GM12874 (cell line): ENCODE measurements around the gene MOB3B.

ENCODE experiments used
- TF ChIP-seq, protein P1 (sequence below): IDR thresholded peaks from 2 replicates; pipeline ENCODE4 v1.5.1; 2011; ENCODE audit warnings: low read depth, mild to moderate bottlenecking, control low read depth, low read length, moderate library complexity; ENCODE audit not compliant: insufficient read depth

Gene MOB3B

DNA sequence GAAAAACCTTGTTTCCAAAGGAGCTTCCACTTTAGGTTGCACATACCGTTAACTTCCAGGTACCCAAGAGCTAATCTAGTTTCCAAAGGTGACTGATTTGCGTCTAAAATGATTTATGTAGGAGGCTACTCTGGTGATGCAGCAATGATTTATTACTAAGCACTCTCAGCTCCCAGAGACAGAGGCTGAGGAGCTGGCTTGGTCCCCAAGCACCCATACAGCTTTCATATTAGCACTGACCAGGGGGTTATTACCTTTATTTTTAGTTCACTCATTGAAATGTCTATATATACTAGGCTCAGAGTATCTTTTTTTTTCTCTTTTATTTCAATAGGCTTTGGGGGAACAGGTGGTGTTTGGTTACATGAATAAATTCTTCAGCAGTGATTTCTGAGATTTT, 141.5 kb downstream of the MOB3B start:
- TF ChIP-seq, protein P1, sequence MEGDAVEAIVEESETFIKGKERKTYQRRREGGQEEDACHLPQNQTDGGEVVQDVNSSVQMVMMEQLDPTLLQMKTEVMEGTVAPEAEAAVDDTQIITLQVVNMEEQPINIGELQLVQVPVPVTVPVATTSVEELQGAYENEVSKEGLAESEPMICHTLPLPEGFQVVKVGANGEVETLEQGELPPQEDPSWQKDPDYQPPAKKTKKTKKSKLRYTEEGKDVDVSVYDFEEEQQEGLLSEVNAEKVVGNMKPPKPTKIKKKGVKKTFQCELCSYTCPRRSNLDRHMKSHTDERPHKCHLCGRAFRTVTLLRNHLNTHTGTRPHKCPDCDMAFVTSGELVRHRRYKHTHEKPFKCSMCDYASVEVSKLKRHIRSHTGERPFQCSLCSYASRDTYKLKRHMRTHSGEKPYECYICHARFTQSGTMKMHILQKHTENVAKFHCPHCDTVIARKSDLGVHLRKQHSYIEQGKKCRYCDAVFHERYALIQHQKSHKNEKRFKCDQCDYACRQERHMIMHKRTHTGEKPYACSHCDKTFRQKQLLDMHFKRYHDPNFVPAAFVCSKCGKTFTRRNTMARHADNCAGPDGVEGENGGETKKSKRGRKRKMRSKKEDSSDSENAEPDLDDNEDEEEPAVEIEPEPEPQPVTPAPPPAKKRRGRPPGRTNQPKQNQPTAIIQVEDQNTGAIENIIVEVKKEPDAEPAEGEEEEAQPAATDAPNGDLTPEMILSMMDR = no peak

DNA sequence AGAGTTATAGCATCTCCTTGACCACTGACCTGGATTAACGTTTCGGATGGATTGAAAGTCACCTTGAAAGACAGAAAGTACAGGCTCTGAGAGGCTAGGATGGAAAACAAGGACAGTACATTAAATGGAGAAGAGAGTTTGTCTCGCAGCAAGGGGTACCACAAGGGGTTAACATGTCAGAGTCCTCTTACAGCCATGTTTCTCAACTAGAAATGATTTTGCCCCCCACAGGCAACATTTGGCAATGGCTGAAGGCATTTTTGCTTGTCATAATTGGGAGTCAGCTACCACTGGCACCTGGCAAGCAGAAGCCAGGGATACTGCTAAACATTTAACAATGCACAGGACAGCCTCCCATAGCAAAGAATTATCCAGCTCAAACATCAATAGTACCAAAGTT, 141.9 kb downstream of the MOB3B start:
- TF ChIP-seq, protein P1 = no peak

GRCh38 chr9:27386571-27387091, 143.0 kb downstream of the MOB3B start:
- TF ChIP-seq, protein P1 = no peak

- TF ChIP-seq, protein P1 = no peak
Observed at GRCh38 chr9:27385606-27386322, 143.8 kb downstream of the MOB3B start.

DNA sequence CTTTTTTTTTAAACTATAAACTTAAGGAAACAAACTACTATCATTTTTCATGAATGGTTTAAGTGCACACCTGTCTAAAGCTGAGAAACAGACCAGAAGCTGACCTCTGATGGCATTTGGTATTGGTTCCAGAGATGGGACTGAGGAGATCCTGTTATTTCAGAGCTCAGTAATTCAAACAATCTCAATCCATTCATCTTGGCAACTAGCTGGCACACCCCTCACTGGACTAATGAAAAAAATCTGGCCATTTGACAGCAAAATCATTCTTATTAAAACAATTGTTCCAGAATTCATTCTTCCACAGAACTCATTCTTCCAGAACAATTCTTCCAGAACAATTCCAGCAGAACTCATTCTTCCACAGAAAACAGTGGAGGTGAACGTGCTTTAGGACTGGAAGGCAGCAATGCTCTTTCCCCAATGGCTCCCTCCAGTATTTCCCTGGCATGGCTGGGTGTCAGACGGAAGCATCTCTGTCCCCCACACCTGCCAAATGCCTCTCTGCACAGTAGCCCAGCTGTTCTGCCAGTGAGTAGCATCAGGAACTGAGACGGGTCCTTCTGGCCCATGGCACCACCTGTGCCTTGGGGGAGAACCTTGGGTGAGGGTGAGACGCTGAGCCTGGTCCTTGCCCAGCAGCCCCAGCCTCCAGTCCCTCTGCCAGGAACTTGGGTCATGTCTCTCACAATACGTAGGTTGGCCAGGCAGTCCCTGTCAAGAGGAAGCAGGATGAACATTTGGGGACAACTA, 145.2 kb downstream of the MOB3B start:
- TF ChIP-seq, protein P1 = no peak

DNA sequence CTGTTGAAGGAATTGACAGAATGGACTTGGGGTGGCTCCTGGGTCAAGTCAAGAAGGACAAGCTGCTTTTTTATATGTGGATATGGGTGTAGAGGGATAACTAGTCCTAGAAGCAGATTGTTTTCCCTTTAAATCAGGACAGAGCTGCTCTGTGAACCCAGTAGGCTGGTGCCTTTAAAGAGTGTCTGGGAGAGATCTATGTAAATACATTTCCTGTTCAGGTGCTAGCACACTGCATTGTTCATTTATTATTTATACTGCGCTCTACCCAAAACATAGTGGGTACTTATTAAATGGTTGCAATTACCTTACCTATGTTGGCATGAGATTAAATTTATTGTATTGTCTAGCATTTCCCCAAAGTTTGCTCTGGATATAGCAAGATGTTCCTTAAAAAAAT, 146.1 kb downstream of the MOB3B start:
- TF ChIP-seq, protein P1 = no peak

DNA sequence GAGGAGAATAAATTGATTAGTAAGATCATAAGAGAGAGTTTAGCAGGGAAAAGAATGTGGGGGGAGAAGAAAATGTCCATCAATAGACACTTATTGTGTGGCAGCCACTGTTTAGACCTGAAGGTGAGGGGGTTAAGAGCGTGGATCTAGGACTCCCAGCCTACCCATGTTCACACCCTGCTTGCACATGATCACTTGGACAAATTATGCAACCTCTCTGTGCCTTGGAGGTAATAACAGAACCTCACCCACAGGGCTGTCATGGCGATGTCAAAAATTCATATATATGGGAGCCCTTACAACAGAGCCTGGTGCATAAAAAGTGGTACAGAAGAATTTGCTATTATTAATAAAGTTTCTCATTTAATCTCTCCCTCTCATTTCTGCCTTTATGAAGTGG, 146.6 kb downstream of the MOB3B start:
- TF ChIP-seq, protein P1 = no peak
